Measurements from ENCODE around the gene MTM1.

GRCh38 chrX:150616179-150616862 lies 47.9 kb downstream of the MTM1 start:
- TF ChIP-seq CTCF (IDR thresholded peaks at IDR 0.05; ENCODE audit: low read depth, low read length) = no peak
- no peak for TF ChIP-seq EZH2phosphoT487 (IDR thresholded peaks at IDR 0.05; ENCODE audit: low read depth)

Data from OCI-LY3 (cell line).